ENCODE data around the gene COL5A2.

GRCh38 chr2:189008555-189009262 lies 170.9 kb downstream of the COL5A2 start:
- TF ChIP-seq CTCF (IDR thresholded peaks at IDR 0.05; ENCODE audit: low read depth, low read length) (no peak), EZH2phosphoT487 (IDR thresholded peaks at IDR 0.05; ENCODE audit: low read depth) (no peak)
